GM19035 (cell line): Measurements from ENCODE around the gene RAB28.

ENCODE experiments used
- ATAC-seq: cut with Tn5 transposase; IDR thresholded peaks from one replicate; pipeline ENCODE4 v1.9.1; 2021; ENCODE audit not compliant: unreplicated experiment

The RAB28 gene

GRCh38 chr4:13511101-13511500 is 27.0 kb upstream of the RAB28 start:
- ATAC-seq = no peak

GRCh38 chr4:13509442-13509841 is 25.3 kb upstream of the RAB28 start:
- ATAC-seq = no peak

- ATAC-seq = no peak
Measured at GRCh38 chr4:13504374-13504773, 20.2 kb upstream of the RAB28 start.

GRCh38 chr4:13498469-13498868 is 14.3 kb upstream of the RAB28 start:
- ATAC-seq = no peak

GRCh38 chr4:13496605-13497004 is 12.5 kb upstream of the RAB28 start:
- ATAC-seq = no peak

- no peak for ATAC-seq
Measured at GRCh38 chr4:13495753-13496152, 11.6 kb upstream of the RAB28 start.

GRCh38 chr4:13493793-13494192 is 9.7 kb upstream of the RAB28 start:
- ATAC-seq = no peak

GRCh38 chr4:13492747-13493146 is 8.6 kb upstream of the RAB28 start:
- ATAC-seq = no peak

GRCh38 chr4:13484749-13485221 is 645 bp upstream of the RAB28 start:
- peak; percentile 41 for ATAC-seq

- ATAC-seq = peak; percentile 31
Measured at GRCh38 chr4:13483768-13484121, 395 bp downstream of the RAB28 start.

- ATAC-seq = peak; percentile 2
Measured at GRCh38 chr4:13483136-13483767, 888 bp downstream of the RAB28 start.

- no peak for ATAC-seq
Measured at GRCh38 chr4:13481569-13481968, 2.6 kb downstream of the RAB28 start.

GRCh38 chr4:13478707-13479106 is 5.4 kb downstream of the RAB28 start:
- ATAC-seq = no peak

- no peak for ATAC-seq
Measured at GRCh38 chr4:13478131-13478530, 6.0 kb downstream of the RAB28 start.

GRCh38 chr4:13476915-13477314 is 7.2 kb downstream of the RAB28 start:
- ATAC-seq = peak; percentile 59

GRCh38 chr4:13476152-13476551 is 8.0 kb downstream of the RAB28 start:
- no peak for ATAC-seq

- ATAC-seq = no peak
Measured at GRCh38 chr4:13471400-13471799, 12.7 kb downstream of the RAB28 start.

GRCh38 chr4:13470379-13470778 is 13.8 kb downstream of the RAB28 start:
- no peak for ATAC-seq

- ATAC-seq = no peak
Measured at GRCh38 chr4:13464973-13465372, 19.2 kb downstream of the RAB28 start.

- no peak for ATAC-seq
Measured at GRCh38 chr4:13464543-13464942, 19.6 kb downstream of the RAB28 start.

GRCh38 chr4:13461191-13461905 is 22.8 kb downstream of the RAB28 start:
- ATAC-seq = no peak

GRCh38 chr4:13455411-13455810 is 28.7 kb downstream of the RAB28 start:
- no peak for ATAC-seq

GRCh38 chr4:13454786-13455185 is 29.4 kb downstream of the RAB28 start:
- ATAC-seq = no peak
